NB4 (cell line): ENCODE results near the gene CYFIP2.

Experiments used
- POLR2A ChIP-seq: IDR thresholded peaks from 2 replicates; pipeline ENCODE4 v1.6.1; 2011; ENCODE audit warnings: mild to moderate bottlenecking; ENCODE audit not compliant: insufficient read length; ENCODE audit errors: extremely low read depth
- TF ChIP-seq, protein P1 (sequence below): IDR thresholded peaks from one replicate; pipeline ENCODE4 v1.5.1; 2012; ENCODE audit warnings: low read depth, low read length

DNA sequence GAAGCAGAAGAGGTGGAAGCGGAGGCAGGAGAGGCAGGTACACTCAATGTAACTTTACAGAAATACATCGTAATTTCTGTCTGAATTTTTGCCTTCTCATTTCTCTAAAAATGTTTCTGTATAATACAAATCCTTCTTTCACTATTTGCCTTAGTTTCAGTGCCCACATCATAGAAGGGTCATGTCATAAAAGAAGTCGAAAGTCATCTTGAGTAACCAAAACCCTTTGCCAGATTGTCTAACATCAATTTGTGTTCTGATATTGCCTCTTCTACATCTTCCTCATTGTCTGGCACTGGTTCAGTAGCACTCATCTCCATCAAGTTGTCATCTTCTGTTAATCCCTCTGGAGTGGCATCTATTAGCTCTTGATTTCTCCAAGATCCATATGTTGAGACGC lies 6.2 kb upstream of the CYFIP2 start:
- TF ChIP-seq, protein P1, sequence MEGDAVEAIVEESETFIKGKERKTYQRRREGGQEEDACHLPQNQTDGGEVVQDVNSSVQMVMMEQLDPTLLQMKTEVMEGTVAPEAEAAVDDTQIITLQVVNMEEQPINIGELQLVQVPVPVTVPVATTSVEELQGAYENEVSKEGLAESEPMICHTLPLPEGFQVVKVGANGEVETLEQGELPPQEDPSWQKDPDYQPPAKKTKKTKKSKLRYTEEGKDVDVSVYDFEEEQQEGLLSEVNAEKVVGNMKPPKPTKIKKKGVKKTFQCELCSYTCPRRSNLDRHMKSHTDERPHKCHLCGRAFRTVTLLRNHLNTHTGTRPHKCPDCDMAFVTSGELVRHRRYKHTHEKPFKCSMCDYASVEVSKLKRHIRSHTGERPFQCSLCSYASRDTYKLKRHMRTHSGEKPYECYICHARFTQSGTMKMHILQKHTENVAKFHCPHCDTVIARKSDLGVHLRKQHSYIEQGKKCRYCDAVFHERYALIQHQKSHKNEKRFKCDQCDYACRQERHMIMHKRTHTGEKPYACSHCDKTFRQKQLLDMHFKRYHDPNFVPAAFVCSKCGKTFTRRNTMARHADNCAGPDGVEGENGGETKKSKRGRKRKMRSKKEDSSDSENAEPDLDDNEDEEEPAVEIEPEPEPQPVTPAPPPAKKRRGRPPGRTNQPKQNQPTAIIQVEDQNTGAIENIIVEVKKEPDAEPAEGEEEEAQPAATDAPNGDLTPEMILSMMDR: no peak
- TF ChIP-seq POLR2A: no peak
